Activated T-cell treated with anti-CD3 and anti-CD28 coated beads, Interleukin-2, amount 50 U/mL, for 1 hour (primary cell): ENCODE data around the gene NACAD.

Experiments used
- DNase-seq: peaks from one replicate; pipeline ENCODE4 v3.0.0-alpha.2; 2020

The NACAD gene

GRCh38 chr7:45089341-45089891 lies 647 bp upstream of the NACAD start:
- peak; percentile 68 for DNase-seq

- DNase-seq = no peak
Measured at GRCh38 chr7:45088146-45088701, 545 bp downstream of the NACAD start.

- DNase-seq = no peak
Measured at GRCh38 chr7:45087301-45088145, 1.2 kb downstream of the NACAD start.

GRCh38 chr7:45086331-45087065 lies 2.3 kb downstream of the NACAD start:
- DNase-seq = no peak

- DNase-seq = no peak
Measured at GRCh38 chr7:45085619-45086200, 3.1 kb downstream of the NACAD start.

- DNase-seq = no peak
Measured at GRCh38 chr7:45084901-45085618, 3.7 kb downstream of the NACAD start.

GRCh38 chr7:45084336-45084735 lies 4.4 kb downstream of the NACAD start:
- DNase-seq = no peak

- DNase-seq = peak; percentile 17
Measured at GRCh38 chr7:45082831-45083331, 5.9 kb downstream of the NACAD start.

- DNase-seq = peak; percentile 14
Measured at GRCh38 chr7:45082031-45082830, 6.5 kb downstream of the NACAD start.

GRCh38 chr7:45081670-45081974 lies 7.1 kb downstream of the NACAD start:
- DNase-seq = no peak

- peak; percentile 18 for DNase-seq
Measured at GRCh38 chr7:45080958-45081669, 7.7 kb downstream of the NACAD start.

- no peak for DNase-seq
Measured at GRCh38 chr7:45080265-45080957, 8.4 kb downstream of the NACAD start.

- no peak for DNase-seq
Measured at GRCh38 chr7:45078125-45078681, 10.6 kb downstream of the NACAD start.

- DNase-seq = no peak
Measured at GRCh38 chr7:45077579-45077978, 11.2 kb downstream of the NACAD start.

GRCh38 chr7:45076946-45077345 lies 11.8 kb downstream of the NACAD start:
- no peak for DNase-seq

- no peak for DNase-seq
Measured at GRCh38 chr7:45075871-45076796, 12.6 kb downstream of the NACAD start.

- no peak for DNase-seq
Measured at GRCh38 chr7:45075355-45075644, 13.5 kb downstream of the NACAD start.

- no peak for DNase-seq
Measured at GRCh38 chr7:45074528-45075354, 14.0 kb downstream of the NACAD start.
